ENCODE results near the gene PPA2.
A peak's percentile ranks its signal among the peaks of the same experiment; 100 is the strongest.
"Not testable (repeated sequence)": the region's sequence is repeated elsewhere in the genome, so short reads cannot be mapped to it uniquely, and the experiment has no call there.

The PPA2 gene

GRCh38 chr4:105473324-105474098 is at the start of gene PPA2:
PPA2 (minus strand) TSS chr4:105474062; CDS start chr4:105474050, 12 bp downstream.
- peak within 1 kb of the TSS; percentile 83 for H3K4me3 ChIP-seq (ENCODE audit: low read depth, low read length)

DNA sequence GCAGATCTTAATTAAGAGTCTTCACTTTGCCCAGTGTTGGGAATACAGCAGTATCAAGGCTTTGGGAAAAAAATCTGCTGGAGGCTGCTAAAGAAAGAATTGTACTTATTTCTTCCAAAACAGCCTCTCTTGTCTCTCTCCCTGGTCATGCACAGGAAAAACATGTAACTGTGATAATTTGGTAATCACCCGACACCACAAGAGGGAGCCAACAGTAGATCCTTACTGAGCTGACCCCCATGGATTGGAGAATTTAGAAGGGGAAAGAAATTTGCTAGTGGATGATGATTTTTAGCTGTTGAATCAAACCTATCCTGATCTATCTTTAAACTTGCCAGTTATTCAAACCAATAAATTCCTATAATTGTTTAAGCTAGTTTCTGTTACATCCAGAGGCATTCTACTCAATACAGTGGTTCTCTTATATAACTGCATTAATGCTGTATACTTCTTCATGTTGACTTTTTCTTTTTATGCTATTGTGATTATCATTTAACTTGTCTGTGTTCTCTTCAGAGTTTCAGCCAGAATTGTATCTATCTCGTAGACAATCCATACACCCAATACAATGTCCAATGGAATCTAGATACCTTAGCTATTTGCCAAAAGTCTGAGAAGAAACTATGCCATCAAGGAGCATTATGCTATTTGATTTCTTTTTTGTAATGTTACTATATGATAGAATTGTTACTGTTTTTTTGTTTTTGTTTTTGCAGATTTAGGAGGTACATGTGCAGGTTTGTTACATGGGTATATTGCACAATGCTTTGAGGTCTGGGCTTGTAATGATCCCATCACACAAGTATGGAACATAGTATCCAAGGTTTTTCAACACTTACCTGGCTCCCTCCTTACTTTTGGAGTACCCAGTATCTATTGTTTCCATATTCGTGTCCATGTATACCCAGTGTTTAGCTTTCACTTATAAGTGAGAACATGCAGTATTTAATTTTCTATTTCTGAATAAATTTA is 47.2 kb upstream of the PPA2 start:
- no peak overlapping the region for H3K4me3 ChIP-seq (ENCODE audit: low read depth, low read length)

DNA sequence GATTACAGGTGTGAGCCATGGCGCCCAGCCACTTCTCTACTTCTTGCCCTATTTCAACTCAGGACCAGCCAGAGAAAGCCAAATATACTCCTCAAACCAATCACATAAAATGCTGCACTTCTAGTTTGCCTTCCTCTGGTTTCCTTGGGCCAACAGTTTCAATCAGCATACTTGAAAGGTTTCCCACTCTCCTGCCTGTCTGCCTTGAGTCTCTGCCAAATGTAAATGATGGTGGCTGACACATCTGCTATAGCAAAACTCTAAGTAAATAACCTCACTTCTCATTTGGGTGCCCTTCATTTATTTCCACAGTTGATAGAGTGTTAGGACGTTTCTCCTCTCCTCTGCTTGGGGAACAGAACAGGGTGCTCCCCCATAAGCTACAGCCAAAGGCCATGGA is 36.4 kb upstream of the PPA2 start:
- no peak overlapping the region for H3K4me3 ChIP-seq (ENCODE audit: low read depth, low read length)

GRCh38 chr4:105509714-105510113 is 35.9 kb upstream of the PPA2 start:
- no peak overlapping the region for H3K4me3 ChIP-seq (ENCODE audit: low read depth, low read length)

- H3K4me3 ChIP-seq (ENCODE audit: low read depth, low read length) = no peak overlapping the region
Measured at GRCh38 chr4:105509291-105509690, 35.4 kb upstream of the PPA2 start.

DNA sequence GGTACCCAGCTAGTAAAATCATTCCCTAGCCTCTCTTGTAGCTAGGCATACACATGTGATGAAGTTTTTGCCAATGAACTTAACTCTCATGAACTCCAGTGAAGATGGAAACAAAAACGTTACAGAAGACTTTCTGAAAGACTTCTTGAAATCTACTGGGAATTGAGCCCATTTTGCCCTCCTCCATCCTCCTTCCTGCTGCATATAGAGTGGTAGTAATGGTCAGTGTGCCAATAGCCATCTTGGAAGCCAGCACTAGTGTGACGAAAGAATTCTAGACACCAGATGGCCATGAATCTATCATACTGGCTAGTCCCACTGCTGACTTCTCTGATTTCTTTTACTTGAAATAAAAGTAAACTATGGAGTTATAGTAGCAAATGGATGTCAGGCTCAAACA is 30.9 kb upstream of the PPA2 start:
- no peak overlapping the region for H3K4me3 ChIP-seq (ENCODE audit: low read depth, low read length)

DNA sequence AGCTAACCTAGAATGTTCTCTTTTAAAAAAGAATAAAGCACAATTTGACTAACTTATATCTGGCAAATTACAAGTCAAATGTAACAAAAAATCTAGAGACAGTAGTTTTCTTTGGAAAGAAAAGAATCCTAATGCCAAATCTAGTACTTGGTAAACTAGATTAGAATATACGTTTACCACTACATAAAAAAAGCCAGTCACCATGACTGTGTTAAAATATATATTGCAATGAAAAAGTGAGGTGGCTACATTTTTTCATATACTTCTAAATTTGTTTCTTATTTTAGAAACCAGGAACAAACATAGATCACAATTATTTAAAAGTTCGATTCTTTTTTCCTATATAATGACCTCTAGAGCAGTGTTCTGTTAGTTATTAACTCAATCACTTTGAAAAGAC is 29.6 kb upstream of the PPA2 start:
- H3K4me3 ChIP-seq (ENCODE audit: low read depth, low read length) = no peak overlapping the region

DNA sequence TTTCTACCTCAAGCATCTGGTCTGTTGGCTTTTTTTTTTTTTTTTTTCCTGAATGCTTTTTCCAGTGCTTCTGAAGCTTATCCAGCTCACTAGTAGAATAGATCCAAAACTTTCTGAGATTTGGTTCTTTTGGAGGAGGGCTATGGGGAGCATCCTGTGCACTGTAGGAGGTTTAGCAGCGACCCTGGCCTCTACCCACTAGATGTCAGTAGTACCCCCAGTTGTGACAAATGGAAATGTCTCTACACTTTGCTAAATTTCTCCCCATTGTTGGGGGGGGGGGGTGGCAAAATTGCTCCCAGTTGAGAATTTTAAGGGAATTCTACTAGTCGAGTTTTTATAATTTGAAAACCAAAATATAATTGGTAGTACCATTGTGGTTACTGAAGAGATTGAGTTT is 23.0 kb upstream of the PPA2 start:
- no peak overlapping the region for H3K4me3 ChIP-seq (ENCODE audit: low read depth, low read length)

GRCh38 chr4:105495667-105496066 is 21.8 kb upstream of the PPA2 start:
- H3K4me3 ChIP-seq (ENCODE audit: low read depth, low read length) = no peak overlapping the region

- H3K4me3 ChIP-seq (ENCODE audit: low read depth, low read length) = no peak overlapping the region
Measured at GRCh38 chr4:105490523-105490922, 16.7 kb upstream of the PPA2 start.

DNA sequence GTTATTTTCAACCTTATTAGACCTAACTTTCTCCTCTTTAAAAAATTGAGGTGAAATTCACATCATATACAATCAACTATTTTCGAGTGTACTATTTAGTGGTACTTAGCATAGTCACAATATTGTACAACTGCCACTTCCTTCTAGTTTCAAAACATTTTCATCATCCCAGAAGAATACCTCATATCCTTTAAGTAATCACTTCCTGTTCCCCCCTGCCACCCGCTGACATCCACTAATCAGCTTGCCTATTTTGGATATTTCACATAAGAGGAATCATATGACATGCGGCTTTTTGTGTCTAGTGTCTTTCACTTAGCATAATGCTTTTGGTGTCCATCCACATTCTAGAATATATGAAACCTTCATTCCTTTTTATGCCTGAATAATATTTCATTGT is 10.0 kb upstream of the PPA2 start:
- no peak overlapping the region for H3K4me3 ChIP-seq (ENCODE audit: low read depth, low read length)

- peak overlapping the region; percentile 83 for H3K4me3 ChIP-seq (ENCODE audit: low read depth, low read length)
Measured at GRCh38 chr4:105474099-105474518, 247 bp upstream of the PPA2 start.

DNA sequence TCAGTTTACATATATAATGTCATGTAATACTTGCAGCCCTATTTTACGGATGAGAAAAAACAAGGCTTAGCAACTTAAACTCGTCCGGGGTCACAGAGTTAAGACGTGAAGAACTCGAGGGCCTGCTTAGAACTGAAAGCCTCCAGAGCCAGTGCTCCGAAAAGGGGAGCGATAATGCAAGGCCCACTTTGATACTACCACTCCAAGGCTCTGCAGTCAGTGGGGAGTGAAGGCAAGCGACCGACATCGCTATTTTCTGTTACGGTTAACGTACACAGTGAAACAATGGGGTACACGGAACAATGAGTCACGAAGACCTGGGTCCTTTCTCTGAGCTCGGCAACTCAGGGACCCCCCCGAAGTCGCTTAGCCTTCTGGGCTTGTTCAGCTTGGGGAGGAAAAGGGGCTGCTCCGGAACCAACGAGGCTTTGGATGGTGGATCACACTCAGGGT is 965 bp downstream of the PPA2 start:
- peak overlapping the region; percentile 83 for H3K4me3 ChIP-seq (ENCODE audit: low read depth, low read length)

GRCh38 chr4:105471566-105472176 is 2.2 kb downstream of the PPA2 start:
- H3K4me3 ChIP-seq (ENCODE audit: low read depth, low read length) = no peak overlapping the region

- no peak overlapping the region for H3K4me3 ChIP-seq (ENCODE audit: low read depth, low read length)
Measured at GRCh38 chr4:105470766-105471165, 3.1 kb downstream of the PPA2 start.

GRCh38 chr4:105469736-105470135 is 4.1 kb downstream of the PPA2 start:
- H3K4me3 ChIP-seq (ENCODE audit: low read depth, low read length) = no peak overlapping the region

GRCh38 chr4:105466580-105466979 is 7.3 kb downstream of the PPA2 start:
- H3K4me3 ChIP-seq (ENCODE audit: low read depth, low read length) = no peak overlapping the region

DNA sequence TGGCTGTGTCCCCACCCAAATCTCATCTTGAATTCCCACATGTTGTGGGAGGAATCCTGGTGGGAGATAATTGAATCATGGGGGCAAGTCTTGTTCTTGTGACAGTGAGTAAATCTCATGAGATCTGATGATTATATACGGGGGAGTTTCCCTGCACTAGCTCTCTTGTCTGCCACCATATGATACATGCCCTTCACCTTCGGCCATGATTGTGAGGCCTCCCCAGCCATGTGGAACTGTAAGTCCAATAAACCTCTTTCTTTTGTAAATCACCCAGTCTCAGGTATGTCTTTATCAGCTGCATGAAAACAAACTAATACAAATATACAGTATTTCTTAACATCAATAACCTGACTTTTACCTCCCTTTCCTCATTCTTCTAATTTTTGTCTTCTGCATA is 9.3 kb downstream of the PPA2 start:
- not testable (repeated sequence) for H3K4me3 ChIP-seq (ENCODE audit: low read depth, low read length)

GRCh38 chr4:105462576-105462975 is 11.3 kb downstream of the PPA2 start:
- no peak overlapping the region for H3K4me3 ChIP-seq (ENCODE audit: low read depth, low read length)

GRCh38 chr4:105461621-105462382 is 12.1 kb downstream of the PPA2 start:
- no peak overlapping the region for H3K4me3 ChIP-seq (ENCODE audit: low read depth, low read length)

- H3K4me3 ChIP-seq (ENCODE audit: low read depth, low read length) = no peak overlapping the region
Measured at GRCh38 chr4:105461221-105461620, 12.6 kb downstream of the PPA2 start.
